OCI-LY3 (cell line): Measurements from ENCODE around the gene CLCN4.

ENCODE experiments used
- CTCF ChIP-seq: fragments of 200-600, 300-600 bp; sonication (generic); IDR thresholded peaks from 2 replicates; pipeline ENCODE4 v1.5.1; 2014; ENCODE audit warnings: antibody characterized with exemption, low read length, low read depth
- EZH2phosphoT487 ChIP-seq: fragments of 200-600 bp; shearing (Covaris generic); IDR thresholded peaks from 2 replicates; pipeline ENCODE4 v1.6.1; 2018; ENCODE audit warnings: antibody characterized with exemption, mixed run types, low read depth

DNA sequence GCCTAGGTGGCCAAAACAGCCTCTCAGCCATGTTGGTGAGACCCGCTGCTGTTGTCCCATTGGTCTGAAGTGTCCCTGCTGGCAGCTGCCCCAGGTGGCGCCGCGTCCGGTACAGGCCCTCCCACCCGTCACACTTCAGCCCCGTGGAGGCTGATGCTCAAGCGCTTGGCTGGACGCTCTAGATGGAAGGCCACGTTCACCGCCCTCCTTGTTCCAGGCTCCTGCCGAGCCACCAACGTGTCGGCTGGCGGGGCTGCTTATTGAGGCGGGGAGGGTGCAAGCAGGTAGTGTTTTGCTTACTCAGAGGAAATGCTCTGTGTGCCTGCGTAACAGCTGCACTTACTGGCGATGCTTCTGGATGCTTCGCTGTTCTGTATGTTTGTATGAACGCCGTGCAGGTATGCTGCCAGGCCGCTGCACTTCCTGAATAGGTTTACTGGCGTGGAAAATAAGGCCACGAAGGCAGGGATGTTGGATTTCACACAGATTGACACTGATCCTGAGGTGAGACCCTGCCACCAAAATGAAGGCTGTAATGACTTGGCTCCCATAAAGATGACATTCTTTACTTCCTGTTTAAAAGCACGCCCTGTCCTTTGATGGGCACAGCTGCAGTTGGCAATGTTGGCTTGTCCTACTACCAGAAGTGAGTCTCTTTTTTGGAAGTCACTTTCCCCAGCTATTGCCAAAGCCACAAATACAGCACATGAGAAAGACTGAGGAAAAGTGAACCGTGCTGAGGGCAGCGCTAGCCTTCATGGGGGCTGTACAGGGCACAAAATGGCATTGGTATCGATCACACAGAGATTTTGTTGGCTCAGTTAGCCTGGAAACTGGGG is 21.0 kb upstream of the CLCN4 start:
- TF ChIP-seq CTCF = no peak
- TF ChIP-seq EZH2phosphoT487 = no peak
